Thyroid gland (tissue), 4 donors: ENCODE data around the gene NAT8L.

Source experiments
- POLR2A ChIP-seq, 2 donors: fragments of 450-650 bp; IDR thresholded peaks; one replicate each; pipeline ENCODE4 v1.6.1; 2017; ENCODE audit warnings: antibody characterized with exemption in 2 of 2, mild to moderate bottlenecking in 2 of 2, moderate library complexity in 1 of 2
- TF ChIP-seq, protein P1 (sequence below), 6 experiments: fragments of 200-600 bp in 3 of 6; fragments of 450-650 bp in 3 of 6; sonication (generic) in 3 of 6; IDR thresholded peaks; one replicate each; pipeline ENCODE4 v1.5.1; 2016 to 2019; ENCODE audit warnings: antibody characterized with exemption in 6 of 6, mild to moderate bottlenecking in 2 of 6, inconsistent platforms in 1 of 6, moderate library complexity in 1 of 6

- TF ChIP-seq, protein P1, sequence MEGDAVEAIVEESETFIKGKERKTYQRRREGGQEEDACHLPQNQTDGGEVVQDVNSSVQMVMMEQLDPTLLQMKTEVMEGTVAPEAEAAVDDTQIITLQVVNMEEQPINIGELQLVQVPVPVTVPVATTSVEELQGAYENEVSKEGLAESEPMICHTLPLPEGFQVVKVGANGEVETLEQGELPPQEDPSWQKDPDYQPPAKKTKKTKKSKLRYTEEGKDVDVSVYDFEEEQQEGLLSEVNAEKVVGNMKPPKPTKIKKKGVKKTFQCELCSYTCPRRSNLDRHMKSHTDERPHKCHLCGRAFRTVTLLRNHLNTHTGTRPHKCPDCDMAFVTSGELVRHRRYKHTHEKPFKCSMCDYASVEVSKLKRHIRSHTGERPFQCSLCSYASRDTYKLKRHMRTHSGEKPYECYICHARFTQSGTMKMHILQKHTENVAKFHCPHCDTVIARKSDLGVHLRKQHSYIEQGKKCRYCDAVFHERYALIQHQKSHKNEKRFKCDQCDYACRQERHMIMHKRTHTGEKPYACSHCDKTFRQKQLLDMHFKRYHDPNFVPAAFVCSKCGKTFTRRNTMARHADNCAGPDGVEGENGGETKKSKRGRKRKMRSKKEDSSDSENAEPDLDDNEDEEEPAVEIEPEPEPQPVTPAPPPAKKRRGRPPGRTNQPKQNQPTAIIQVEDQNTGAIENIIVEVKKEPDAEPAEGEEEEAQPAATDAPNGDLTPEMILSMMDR (IDR thresholded peaks at IDR 0.05), result no peak
- TF ChIP-seq POLR2A (IDR thresholded peaks at IDR 0.05), result no peak
These were observed 16.2 kb upstream of the NAT8L start for GRCh38 chr4:2042947-2043395.
